ENCODE results near the gene KLF16. TPM values are rescaled to one million over a fixed set of nuclear protein-coding genes. Genes with fewer than 3 reads are reported as not detected.

The KLF16 gene
- total RNA-seq, 4 donors from 2014 or later, result 4.0 to 19.5 (median 6.7) TPM

- DNase-seq (ENCODE audit: low spot score), result no peak
- ATAC-seq (ENCODE audit: low FRiP score), result no peak
- no peak for TF ChIP-seq CTCF (IDR thresholded peaks at IDR 0.05)
Observed at GRCh38 chr19:1859331-1859781, 4.0 kb downstream of the KLF16 start.

- TF ChIP-seq CTCF (IDR thresholded peaks at IDR 0.05), result no peak
- ATAC-seq (ENCODE audit: low FRiP score) (no peak), DNase-seq (ENCODE audit: low spot score) (no peak)
Observed at GRCh38 chr19:1858412-1859081, 4.8 kb downstream of the KLF16 start.

- no peak for DNase-seq (ENCODE audit: low spot score)
- no peak for ATAC-seq (ENCODE audit: low FRiP score)
- no peak for TF ChIP-seq CTCF (IDR thresholded peaks at IDR 0.05)
Observed at GRCh38 chr19:1857648-1858326, 5.6 kb downstream of the KLF16 start.

GRCh38 chr19:1856698-1857603, 6.4 kb downstream of the KLF16 start:
- TF ChIP-seq CTCF (IDR thresholded peaks at IDR 0.05), result no peak
- DNase-seq (ENCODE audit: low spot score) (peak; percentile 70), ATAC-seq (ENCODE audit: low FRiP score) (peak; percentile 56)

- no peak for DNase-seq (ENCODE audit: low spot score)
- no peak for ATAC-seq (ENCODE audit: low FRiP score)
Observed at GRCh38 chr19:1856345-1856697, 7.1 kb downstream of the KLF16 start.

DNA sequence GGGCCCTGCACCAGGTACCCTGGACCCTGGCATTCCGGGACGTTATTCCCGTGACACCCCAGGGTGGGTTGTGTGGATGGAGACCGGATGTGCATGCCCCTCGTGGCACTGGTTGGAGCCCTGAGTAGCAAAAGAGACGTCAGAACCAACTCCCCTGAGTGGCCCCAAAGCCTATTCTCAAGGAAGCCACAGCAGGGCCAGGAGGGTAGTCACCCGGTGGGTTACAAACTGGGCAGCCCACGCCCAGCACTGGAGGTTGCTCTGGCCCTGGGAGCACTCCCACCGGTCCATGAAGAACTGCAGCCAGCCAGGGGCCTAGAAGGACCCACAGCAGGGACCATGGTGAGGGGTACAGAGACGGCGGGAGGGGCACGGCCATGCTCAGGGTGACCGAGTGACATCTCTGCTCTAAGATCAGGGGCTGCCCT, 7.5 kb downstream of the KLF16 start:
- DNase-seq (ENCODE audit: low spot score) (no peak), ATAC-seq (ENCODE audit: low FRiP score) (no peak)
- TF ChIP-seq CTCF (IDR thresholded peaks at IDR 0.05), result no peak

More at GRCh38 chr19:1856345-1856697, 7.1 kb downstream of the KLF16 start:
- TF ChIP-seq CTCF (IDR thresholded peaks at IDR 0.05), result no peak

Measured in omental fat pad (tissue), 4 donors.